BLaER1 (cell line): ENCODE results near the gene ITIH6.

Experiments used
- H3K27ac ChIP-seq: shearing (Covaris generic); formaldehyde crosslinking; 2 replicates; pipeline ENCODE4 v1.8.1; 2022
- H3K27me3 ChIP-seq: shearing (Covaris generic); formaldehyde crosslinking; 2 replicates; pipeline ENCODE4 v1.8.1; 2022
- H3K36me3 ChIP-seq: shearing (Covaris generic); formaldehyde crosslinking; 2 replicates; pipeline ENCODE4 v1.8.1; 2022
- H3K4me1 ChIP-seq: shearing (Covaris generic); formaldehyde crosslinking; 2 replicates; pipeline ENCODE4 v1.8.1; 2022
- H3K4me2 ChIP-seq: shearing (Covaris generic); formaldehyde crosslinking; 2 replicates; pipeline ENCODE4 v1.8.1; 2022
- H3K4me3 ChIP-seq: shearing (Covaris generic); formaldehyde crosslinking; 2 replicates; pipeline ENCODE4 v1.8.1; 2022
- H3K9ac ChIP-seq: shearing (Covaris generic); formaldehyde crosslinking; 2 replicates; pipeline ENCODE4 v1.8.1; 2022
- H3K9me3 ChIP-seq: shearing (Covaris generic); formaldehyde crosslinking; 2 replicates; pipeline ENCODE4 v1.8.1; 2022
- H4K20me1 ChIP-seq: shearing (Covaris generic); formaldehyde crosslinking; 2 replicates; pipeline ENCODE4 v1.8.1; 2022
- Cebpa-rat ChIP-seq: shearing (Covaris generic); IDR thresholded peaks from 2 replicates; pipeline ENCODE4 v1.8.1; 2022

Gene ITIH6

DNA sequence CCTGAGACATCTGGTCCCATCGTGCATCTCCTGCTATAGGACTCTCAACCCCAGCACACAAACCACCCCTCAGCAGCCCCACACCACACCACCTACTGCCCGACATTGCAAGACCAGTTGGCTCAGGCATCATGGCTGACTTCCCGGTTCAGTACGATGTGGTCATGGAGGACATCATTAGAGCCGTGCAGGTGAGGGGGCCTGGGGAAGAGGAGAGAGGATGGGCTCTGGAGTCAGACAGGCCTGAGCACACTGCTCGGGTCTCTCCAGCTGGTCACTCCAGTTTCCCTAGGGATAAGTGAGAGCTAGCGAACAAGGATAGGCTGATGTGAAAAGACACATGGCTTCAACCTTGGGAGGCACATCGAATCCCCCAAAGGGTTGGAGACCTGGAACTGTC lies 26.7 kb upstream of the ITIH6 start:
- Histone ChIP-seq H3K9ac (no peak overlapping the region), H3K36me3 (no peaks in the 10 kb centered on the region)

DNA sequence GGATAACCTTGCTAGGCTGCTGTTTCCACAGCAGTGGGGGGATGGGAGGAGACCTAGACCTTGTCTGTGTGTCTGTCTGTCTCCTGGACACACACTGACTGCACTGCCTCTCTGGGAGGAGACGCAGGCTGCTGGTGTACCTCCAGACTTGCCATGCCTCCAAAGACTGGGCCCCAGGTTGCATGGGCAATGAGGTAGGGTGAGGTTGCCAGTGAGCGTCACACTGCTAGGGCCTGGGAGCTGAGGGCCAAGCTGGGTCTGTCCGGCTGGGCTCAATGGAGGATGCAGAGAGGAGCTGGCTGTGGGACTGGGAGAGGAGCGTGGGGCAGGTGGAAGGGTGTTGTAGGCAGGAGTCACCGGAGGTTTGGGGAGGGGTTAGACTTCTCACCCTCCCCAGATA lies 26.1 kb upstream of the ITIH6 start:
- no peak for TF ChIP-seq Cebpa-rat
- Histone ChIP-seq H3K36me3 (no peaks in the 10 kb centered on the region), H3K4me3 (no peak overlapping the region), H4K20me1 (no peaks in the 10 kb centered on the region), H3K27me3 (peaks cover 21% of the 10 kb centered on the region), H3K4me2 (no peak overlapping the region), H3K4me1 (no peaks in the 10 kb centered on the region), H3K27ac (no peak overlapping the region), H3K9me3 (peaks cover 6% of the 10 kb centered on the region; the same call in 1 of the 2 replicates), H3K9ac (no peak overlapping the region)

More for the DNA sequence above, 26.7 kb upstream of the ITIH6 start:
- no peak for TF ChIP-seq Cebpa-rat
- peaks cover 6% of the 10 kb centered on the region; the same call in 1 of the 2 replicates for H3K9me3 ChIP-seq
- H3K4me3 ChIP-seq = no peak overlapping the region
- H4K20me1 ChIP-seq = no peaks in the 10 kb centered on the region
- H3K4me2 ChIP-seq = no peak overlapping the region
- H3K27me3 ChIP-seq = 0 out of 2 replicates have a peak, but pooled peaks cover 19% of the 10 kb centered on the region
- H3K4me1 ChIP-seq = no peaks in the 10 kb centered on the region
- H3K27ac ChIP-seq = no peak overlapping the region

DNA sequence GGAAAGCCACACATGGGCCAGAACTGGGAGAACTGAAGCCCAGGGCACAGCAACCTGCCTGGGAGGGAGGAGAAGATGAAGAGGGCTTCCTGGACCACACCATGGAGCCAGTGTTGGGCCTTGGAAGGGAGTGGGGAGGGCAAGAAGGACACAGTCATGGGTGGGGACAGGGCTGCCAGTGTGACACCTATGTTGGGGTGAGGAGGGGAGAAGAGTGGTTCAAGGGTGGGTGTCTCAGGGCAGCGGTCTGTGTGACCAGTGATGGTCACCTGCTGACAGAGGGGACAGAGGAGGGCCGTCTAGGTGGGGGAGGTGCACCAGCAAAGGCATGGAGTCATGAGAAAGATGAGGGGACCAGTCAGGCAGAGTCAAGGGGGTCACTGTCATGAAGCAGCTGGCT lies 23.3 kb upstream of the ITIH6 start:
- Histone ChIP-seq H3K27me3 (peaks cover 30% of the 10 kb centered on the region), H3K36me3 (no peaks in the 10 kb centered on the region), H3K9me3 (no peaks in the 10 kb centered on the region), H3K4me1 (no peaks in the 10 kb centered on the region), H4K20me1 (no peaks in the 10 kb centered on the region; the same call in 1 of the 2 replicates), H3K9ac (no peak overlapping the region), H3K27ac (no peak overlapping the region), H3K4me2 (no peak overlapping the region), H3K4me3 (no peak overlapping the region)
- TF ChIP-seq Cebpa-rat = no peak

DNA sequence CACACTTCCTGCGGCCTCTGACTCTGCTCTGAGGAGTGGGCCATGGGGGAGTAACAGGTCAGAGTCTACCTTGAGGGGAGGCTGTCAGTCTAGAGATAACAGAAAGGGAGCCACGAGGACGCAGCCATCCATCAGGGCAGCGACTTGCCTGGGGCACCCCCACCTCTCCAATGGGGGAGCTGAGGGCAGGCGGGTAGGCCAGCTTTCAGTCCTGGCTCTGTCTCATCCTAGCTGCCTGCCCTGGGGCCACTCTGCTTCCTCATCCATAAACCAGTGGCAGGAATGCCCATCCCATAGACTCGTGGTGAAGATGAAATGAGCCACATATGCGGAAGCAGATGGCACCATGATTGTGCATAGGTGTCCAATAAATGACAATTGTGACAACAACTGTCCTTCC lies 22.7 kb upstream of the ITIH6 start:
- no peaks in the 10 kb centered on the region for H3K9me3 ChIP-seq
- no peak overlapping the region for H3K4me2 ChIP-seq
- H3K4me1 ChIP-seq = no peaks in the 10 kb centered on the region
- peaks cover 36% of the 10 kb centered on the region for H3K27me3 ChIP-seq
- H3K4me3 ChIP-seq = no peak overlapping the region
- H3K9ac ChIP-seq = no peak overlapping the region
- no peak for TF ChIP-seq Cebpa-rat
- H3K27ac ChIP-seq = no peak overlapping the region
- H3K36me3 ChIP-seq = peaks cover 2% of the 10 kb centered on the region
- no peaks in the 10 kb centered on the region; the same call in 1 of the 2 replicates for H4K20me1 ChIP-seq

DNA sequence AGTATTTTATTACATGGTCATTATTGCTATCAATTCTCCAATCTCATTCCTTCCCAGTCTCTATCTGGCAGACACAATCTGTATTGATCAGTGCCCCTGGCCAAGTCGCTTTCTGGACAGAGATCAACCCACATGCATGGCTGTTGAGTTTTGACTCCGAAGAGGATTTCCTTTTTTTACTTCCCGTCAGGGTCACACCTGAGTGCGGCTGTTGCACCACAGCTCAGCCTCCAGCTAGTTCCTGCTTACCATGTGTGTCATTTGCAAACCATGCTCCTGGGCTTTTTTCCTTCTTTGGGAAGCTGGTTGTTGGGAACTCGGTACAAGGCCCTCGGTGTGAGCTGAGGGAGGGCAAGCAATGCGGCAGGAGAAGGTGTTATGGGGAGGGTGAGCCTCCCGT lies 21.1 kb upstream of the ITIH6 start:
- H3K9me3 ChIP-seq = no peaks in the 10 kb centered on the region
- no peaks in the 10 kb centered on the region for H3K4me1 ChIP-seq
- TF ChIP-seq Cebpa-rat = no peak
- peaks cover 48% of the 10 kb centered on the region for H3K27me3 ChIP-seq
- H3K4me3 ChIP-seq = no peak overlapping the region
- H3K9ac ChIP-seq = no peak overlapping the region
- H3K27ac ChIP-seq = no peak overlapping the region
- H3K36me3 ChIP-seq = peaks cover 18% of the 10 kb centered on the region
- no peak overlapping the region for H3K4me2 ChIP-seq
- no peaks in the 10 kb centered on the region; the same call in 1 of the 2 replicates for H4K20me1 ChIP-seq

DNA sequence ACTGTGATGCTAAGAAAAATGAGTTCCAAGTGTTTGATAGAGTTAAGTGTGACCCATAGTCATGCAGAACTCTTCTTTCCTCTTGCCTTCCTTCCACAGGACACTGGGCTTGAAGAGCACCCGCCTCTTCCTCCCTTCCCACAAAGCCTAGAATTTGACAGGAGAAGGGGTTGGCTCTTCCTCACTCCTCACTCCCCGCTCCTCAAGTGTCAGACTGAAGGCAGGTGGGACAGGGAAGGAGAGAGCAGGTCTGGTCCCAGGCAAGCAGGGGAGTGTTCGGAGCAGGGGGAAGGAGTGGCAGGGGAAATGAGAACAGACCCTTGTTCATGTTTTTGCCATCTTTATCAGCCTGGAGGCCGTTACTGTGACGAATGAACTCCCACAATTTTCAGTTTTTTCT lies 20.2 kb upstream of the ITIH6 start:
- no peaks in the 10 kb centered on the region for H3K9me3 ChIP-seq
- H3K4me2 ChIP-seq = no peak overlapping the region
- no peak overlapping the region for H3K9ac ChIP-seq
- no peak overlapping the region for H3K4me3 ChIP-seq
- no peaks in the 10 kb centered on the region for H3K4me1 ChIP-seq
- no peak overlapping the region for H3K27ac ChIP-seq
- H4K20me1 ChIP-seq = no peaks in the 10 kb centered on the region; the same call in 1 of the 2 replicates
- TF ChIP-seq Cebpa-rat = no peak
- peaks cover 27% of the 10 kb centered on the region for H3K36me3 ChIP-seq
- H3K27me3 ChIP-seq = peaks cover 58% of the 10 kb centered on the region

DNA sequence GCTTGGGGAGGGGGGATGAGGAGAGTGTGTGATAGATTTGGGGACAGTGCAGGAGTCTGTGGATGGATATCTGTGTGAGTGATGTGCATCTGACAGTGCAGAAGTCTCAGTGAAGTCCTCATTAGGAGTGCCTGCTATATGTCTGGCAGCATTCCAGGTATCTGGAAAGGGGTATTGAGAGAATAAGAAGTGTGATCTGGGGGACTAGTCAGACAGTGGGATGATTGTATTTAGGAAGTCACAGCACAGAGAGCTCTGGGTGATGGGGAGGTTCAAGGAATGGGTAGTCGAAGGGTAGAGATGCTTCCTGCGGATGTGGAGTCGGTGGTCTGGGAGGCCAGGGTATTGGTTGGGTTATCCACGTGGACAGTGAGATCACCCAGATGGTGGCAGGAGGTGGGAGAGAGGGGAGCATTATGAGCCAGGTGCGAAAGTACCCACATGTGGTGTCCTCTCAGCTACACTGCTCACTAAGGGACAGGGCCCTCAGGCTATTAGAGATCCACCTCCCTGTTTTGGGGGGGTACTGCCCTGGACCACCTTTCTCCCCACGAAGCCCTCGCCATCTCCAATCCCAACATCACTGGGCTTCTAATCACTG lies 19.3 kb upstream of the ITIH6 start:
- H3K9ac ChIP-seq = no peak overlapping the region
- H3K9me3 ChIP-seq = no peaks in the 10 kb centered on the region
- no peaks in the 10 kb centered on the region for H3K4me1 ChIP-seq
- no peak overlapping the region for H3K4me2 ChIP-seq
- H4K20me1 ChIP-seq = no peaks in the 10 kb centered on the region; the same call in 1 of the 2 replicates
- no peak overlapping the region for H3K4me3 ChIP-seq
- H3K27me3 ChIP-seq = peaks cover 67% of the 10 kb centered on the region
- H3K27ac ChIP-seq = no peak overlapping the region
- H3K36me3 ChIP-seq = peaks cover 36% of the 10 kb centered on the region
- no peak for TF ChIP-seq Cebpa-rat

DNA sequence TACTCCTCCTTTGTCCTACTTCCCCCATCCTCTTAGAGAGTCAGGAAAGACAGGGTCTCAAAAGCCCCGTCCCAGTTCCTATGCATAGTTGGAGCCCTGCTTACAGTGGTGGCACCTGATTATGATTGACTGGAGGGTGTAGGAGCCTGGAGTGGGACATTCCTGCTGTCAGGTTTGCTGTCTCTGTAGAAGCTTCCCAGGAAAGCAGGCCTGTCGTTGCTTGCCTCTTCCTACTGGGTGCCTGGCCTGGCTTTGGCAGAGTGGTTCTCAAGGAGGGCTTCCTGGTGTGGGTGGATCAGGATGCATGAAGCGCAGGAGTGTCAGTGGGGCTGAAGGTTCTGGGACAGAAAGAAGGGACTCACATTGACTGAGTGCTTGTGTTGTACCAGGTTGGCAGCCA lies 14.3 kb upstream of the ITIH6 start:
- peaks cover 69% of the 10 kb centered on the region for H3K27me3 ChIP-seq
- H3K9me3 ChIP-seq = no peaks in the 10 kb centered on the region
- no peak overlapping the region for H3K4me2 ChIP-seq
- H4K20me1 ChIP-seq = peaks cover 8% of the 10 kb centered on the region; the same call in 1 of the 2 replicates
- no peak for TF ChIP-seq Cebpa-rat
- H3K4me1 ChIP-seq = peaks cover 11% of the 10 kb centered on the region
- peaks cover 53% of the 10 kb centered on the region for H3K36me3 ChIP-seq
- no peak overlapping the region for H3K27ac ChIP-seq
- no peak overlapping the region for H3K4me3 ChIP-seq
- no peak overlapping the region for H3K9ac ChIP-seq

DNA sequence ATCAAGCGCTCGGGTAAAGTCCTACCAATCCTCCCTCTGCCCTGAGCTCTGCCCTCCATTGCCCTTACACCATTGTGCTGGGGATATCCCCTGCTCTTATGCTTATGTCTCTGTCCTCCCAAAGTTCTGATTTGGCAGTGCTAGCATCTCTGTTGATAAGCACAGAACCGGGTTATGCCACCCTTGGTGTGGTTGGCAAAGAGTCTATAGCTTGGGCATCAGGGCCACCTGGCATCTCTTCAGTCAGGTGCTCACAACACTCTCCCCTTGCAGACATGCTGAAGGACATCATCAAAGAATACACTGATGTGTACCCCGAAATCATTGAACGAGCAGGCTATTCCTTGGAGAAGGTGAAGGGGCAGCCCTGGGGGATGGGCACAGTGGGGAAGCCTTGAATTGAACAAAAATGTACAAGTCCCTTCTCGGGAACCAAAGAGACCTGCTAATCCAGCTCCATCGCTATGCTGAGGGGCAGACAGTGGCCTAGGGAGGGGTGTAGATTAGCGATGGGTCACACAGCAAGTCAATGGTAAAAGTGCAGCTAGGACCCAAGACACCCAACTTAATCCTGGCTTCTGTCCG lies 13.3 kb upstream of the ITIH6 start:
- no peak overlapping the region for H3K4me3 ChIP-seq
- H3K4me1 ChIP-seq = peaks cover 11% of the 10 kb centered on the region
- no peak for TF ChIP-seq Cebpa-rat
- peaks cover 8% of the 10 kb centered on the region; the same call in 1 of the 2 replicates for H4K20me1 ChIP-seq
- peaks cover 53% of the 10 kb centered on the region for H3K36me3 ChIP-seq
- no peaks in the 10 kb centered on the region for H3K9me3 ChIP-seq
- no peak overlapping the region for H3K9ac ChIP-seq
- H3K4me2 ChIP-seq = no peak overlapping the region
- H3K27ac ChIP-seq = no peak overlapping the region
- H3K27me3 ChIP-seq = peaks cover 64% of the 10 kb centered on the region

DNA sequence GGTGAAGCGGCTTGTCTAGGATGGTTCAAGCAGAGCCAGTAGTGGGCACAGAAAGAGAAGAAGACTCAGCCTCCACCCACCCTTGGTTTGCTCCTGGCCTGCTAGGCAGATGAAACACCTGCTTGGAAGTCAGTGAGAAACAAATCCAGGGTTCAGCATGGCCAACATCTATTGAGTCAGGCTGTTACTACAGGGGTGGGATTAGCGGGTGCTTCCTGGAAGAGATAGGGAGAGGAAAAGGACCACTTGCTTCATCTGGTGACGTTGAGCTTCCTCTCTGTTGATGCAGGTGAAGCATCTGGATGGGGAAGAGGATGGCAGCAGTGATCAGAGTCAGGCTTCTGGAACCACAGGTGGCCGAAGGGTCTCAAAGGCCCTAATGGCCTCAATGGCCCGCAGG lies 12.5 kb upstream of the ITIH6 start:
- Histone ChIP-seq H3K9me3 (no peaks in the 10 kb centered on the region), H3K4me2 (peak overlapping the region; percentile 84), H3K27ac (no peak overlapping the region), H3K9ac (no peak overlapping the region), H3K27me3 (peaks cover 64% of the 10 kb centered on the region), H3K36me3 (peaks cover 49% of the 10 kb centered on the region), H4K20me1 (peaks cover 8% of the 10 kb centered on the region; the same call in 1 of the 2 replicates), H3K4me3 (0 out of 2 replicates have a peak overlapping the region, but pooled peaks have one; percentile 74), H3K4me1 (peaks cover 11% of the 10 kb centered on the region)
- no peak for TF ChIP-seq Cebpa-rat
